GM12872 (cell line): Measurements from ENCODE around the gene C7orf25.

Experiments used
- TF ChIP-seq, protein P1 (sequence below): IDR thresholded peaks from 3 replicates; pipeline ENCODE4 v1.5.1; 2011; ENCODE audit warnings: low read depth, mild to moderate bottlenecking, low read length, moderate library complexity; ENCODE audit not compliant: insufficient read depth

C7orf25 gene

DNA sequence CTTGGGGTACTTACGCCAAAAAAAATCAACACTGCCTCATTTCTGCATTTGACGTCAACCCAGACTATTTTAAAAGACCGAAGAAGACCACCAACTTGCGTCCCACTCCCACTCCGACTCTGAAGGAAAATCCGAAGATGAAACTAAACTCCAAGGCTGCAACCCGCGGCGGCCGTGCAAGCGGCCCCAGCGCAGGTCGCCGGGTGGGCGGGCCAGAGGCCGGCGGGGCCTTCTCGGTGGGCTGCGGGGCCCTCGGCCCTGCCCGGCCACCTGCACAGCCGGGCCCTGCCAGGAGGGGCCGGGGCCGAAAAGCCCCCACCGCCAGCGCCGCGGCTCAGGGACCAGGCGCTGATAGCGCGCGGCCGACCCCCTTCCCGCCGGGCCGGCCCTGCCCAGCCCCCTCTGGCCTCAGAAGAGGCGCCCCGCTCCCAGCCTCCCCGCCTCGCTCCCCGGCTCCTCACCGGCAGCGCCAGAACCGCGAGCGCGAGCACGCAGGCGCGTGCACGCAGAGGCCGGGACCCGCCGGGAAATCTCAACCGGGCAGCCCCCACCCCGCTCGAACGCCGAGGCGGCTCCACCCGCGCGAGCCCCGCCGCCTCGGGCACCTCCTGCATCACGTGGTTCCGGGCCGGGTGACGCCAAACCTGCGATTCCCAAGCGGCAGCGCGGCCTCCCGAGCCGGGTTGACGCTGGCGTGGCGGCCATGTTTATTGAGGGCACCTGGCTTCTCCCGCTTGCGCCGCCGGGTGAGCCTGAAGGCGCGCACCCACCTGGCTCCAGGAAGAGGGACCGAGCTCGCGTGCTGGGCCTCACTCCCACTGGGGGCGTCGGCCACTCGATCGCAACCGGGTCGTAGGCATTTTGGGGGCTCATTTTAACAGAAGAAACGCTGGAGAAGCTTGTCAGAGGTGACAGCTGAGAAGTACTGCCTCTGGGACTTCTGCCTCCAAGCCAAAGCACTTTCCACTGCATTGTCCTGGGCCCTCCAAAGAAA lies at the start of gene C7orf25:
C7orf25 (minus strand) TSS at position 617 of the 994 bp plus-strand sequence. CDS start 1,170 bp downstream, outside the sequence.
- TF ChIP-seq, protein P1, sequence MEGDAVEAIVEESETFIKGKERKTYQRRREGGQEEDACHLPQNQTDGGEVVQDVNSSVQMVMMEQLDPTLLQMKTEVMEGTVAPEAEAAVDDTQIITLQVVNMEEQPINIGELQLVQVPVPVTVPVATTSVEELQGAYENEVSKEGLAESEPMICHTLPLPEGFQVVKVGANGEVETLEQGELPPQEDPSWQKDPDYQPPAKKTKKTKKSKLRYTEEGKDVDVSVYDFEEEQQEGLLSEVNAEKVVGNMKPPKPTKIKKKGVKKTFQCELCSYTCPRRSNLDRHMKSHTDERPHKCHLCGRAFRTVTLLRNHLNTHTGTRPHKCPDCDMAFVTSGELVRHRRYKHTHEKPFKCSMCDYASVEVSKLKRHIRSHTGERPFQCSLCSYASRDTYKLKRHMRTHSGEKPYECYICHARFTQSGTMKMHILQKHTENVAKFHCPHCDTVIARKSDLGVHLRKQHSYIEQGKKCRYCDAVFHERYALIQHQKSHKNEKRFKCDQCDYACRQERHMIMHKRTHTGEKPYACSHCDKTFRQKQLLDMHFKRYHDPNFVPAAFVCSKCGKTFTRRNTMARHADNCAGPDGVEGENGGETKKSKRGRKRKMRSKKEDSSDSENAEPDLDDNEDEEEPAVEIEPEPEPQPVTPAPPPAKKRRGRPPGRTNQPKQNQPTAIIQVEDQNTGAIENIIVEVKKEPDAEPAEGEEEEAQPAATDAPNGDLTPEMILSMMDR: no peak

DNA sequence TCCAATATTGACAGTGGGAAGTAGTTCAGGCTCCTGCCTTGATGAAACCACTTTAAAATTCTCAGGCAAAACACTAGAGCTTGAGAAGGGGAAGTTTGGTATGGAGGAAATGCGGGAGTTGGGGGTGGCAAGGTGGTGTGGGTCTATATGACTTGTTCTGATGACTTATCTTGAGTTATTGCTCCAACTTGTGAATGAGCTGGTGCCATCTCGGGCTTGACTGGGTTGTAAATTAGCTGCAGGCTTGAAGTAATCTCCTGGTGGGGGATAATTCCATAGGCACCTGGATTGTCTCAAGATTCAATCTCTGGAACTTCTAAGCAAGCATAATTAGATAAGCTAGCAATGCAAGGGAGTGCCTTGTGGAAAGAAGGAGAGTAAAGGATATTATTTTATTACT lies 49.3 kb upstream of the C7orf25 start:
- TF ChIP-seq, protein P1: no peak

DNA sequence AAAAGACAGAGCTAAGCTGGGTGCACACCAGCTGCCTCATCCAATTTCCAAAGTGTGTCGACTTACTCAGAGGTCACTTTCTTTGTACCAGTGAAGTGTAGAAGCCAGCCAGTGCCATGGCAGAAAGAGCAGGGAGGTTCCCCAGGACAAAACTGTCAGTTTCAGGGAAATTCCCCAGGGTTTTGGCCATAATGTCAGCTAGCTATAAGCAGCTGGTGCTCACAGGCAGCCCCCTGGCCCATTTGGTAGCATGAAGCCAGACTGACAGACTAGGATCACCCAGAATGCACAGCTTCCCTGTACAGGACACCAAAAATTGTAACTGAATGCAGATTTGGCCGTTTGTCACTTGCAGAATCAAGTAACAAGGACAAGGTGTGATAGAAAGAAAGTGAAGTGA lies 48.9 kb upstream of the C7orf25 start:
- TF ChIP-seq, protein P1: no peak

DNA sequence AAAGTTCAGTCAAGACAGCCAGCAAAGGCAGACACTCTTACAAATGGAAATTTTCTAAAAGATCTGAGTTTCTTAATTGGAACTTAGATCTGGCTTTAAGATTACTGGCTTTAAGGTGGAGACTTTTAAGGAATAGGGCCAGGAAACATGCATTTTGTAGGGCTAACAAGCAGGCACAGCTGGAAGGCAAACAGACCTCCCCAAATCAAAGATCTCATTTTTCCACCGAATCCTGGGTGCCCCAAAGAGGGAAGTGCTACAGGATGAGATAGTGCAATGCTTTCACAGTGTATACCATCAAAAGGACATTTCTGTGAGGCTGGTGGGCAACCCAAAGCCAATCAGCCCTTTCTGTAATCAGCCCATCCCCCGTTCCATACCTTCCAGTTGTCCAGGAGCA lies 47.7 kb upstream of the C7orf25 start:
- TF ChIP-seq, protein P1: no peak

DNA sequence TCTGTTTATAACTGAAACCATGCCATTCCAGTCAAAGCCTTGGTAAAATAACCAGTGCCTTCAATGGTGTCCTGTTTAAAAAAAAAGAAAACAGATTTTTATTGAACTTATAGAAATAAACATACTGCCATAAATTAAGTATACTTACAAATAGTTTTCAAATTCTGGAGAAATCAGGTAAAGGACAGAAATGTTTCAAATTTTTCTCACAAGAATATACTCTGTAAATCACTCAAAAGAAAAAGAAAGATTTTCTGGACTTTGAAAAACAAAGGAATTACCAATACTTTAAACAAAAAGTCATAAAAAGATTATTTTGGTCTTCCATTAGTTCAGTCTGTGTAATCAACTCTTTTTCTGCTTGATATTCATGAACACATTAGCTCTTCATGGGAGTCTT lies 44.2 kb upstream of the C7orf25 start:
- TF ChIP-seq, protein P1: no peak

DNA sequence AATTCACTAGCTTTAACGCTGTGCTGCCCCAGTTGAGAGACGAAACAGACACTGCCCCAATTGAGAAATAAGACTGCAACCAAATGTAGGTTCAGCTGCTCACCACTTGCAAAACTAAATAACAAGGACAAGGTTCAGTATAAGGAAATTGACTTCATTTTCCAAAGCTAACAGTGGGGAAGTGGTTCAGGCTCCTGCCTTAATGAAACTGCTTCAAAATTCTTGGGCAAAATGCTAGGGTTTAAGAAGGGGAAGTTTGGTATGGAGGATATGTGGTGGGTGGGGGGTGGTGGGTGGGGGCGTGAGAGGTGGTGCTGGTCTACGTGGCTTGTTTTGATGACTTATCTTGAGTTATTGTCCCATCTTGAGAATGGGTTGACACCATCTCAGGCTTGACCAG lies 42.1 kb upstream of the C7orf25 start:
- TF ChIP-seq, protein P1: no peak

DNA sequence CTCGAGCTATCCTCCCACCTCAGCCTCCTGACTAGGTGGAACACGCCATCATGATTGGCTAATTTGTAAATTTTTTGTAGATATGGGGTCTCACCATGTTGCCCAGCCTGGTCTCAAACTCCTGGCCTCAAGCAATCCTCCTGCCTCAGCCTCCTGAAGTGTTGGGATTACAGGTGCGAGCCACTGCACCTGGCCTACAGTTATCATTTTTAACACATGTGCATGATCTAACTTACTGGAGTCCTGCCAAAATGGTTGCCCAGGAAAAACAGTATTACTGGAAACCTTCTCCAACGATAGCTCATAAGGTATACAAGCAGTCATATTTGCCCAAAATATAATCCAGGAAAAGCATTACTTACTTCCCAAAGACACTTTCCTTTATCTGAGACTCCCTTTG lies 40.5 kb upstream of the C7orf25 start:
- TF ChIP-seq, protein P1: no peak
